ENCODE measurements around the gene MYLIP.

The MYLIP gene

DNA sequence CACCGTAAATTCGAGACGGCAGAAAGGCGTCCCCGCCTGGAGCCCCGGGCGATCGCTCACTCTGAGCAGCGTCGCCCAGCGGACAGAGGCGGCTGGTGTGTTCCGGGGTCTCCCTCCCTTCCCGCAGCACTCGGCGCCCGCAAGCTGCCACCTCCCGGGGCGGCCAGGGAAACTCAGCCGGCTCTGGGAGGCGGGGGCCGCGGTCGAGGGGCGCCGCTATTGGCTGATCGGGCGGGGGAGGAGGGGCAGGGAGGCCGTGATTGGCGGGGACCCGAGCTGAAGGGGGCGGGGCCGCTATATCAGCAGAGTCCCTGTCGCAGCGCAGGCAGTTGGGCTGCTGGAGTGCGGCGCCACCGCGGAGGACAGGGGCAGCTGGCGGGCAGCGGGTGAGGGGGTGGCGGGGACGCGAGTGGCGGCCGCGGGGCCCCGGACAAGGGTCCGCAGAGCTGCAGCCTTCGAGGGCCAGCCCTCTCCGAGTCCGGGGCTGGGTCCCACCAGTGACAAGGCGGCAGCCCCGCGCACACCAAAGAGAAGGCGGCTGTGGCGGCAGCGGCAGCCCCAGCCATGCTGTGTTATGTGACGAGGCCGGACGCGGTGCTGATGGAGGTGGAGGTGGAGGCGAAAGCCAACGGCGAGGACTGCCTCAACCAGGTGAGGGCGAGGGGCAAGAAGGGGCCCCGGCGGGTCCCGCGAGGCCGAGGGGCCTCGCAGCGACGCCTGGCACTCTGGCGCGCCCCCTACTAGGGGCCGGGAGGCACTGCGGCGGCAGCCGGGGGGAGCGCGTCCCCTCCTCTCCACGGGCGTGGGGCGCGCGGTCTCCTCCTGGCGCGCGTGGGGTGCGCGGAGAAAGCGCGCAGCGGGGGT is at the start of gene MYLIP:
Gene MYLIP, plus strand, starts transcription at position 328 of the 864 bp plus-strand sequence. Its CDS starts 237 bp downstream, at position 565.
- Histone ChIP-seq H3K4me1 (ENCODE audit: control insufficient read depth in 2 of 2, insufficient read depth in 2 of 2, low read length in 2 of 2) (peaks cover 17 to 24% of the 10 kb centered on the region in 2 donors), H3K9me3 (ENCODE audit: control insufficient read depth in 2 of 2, low read length in 2 of 2) (no peaks in the 10 kb centered on the region), H3K9ac (ENCODE audit: low read depth in 1 of 2, low read length in 2 of 2) (peak within 1 kb of the TSS; percentile 78 to 100), H3K27ac (ENCODE audit: low read depth in 2 of 2, low read length in 2 of 2) (peak within 1 kb of the TSS; percentile 97), H3K36me3 (ENCODE audit: control insufficient read depth in 2 of 2, insufficient read depth in 2 of 2, low read length in 2 of 2) (peaks cover 4 to 8% of the 10 kb centered on the region in 2 donors), H3K27me3 (ENCODE audit: control insufficient read depth in 2 of 2, insufficient read depth in 2 of 2, low read length in 2 of 2) (no peaks in the 10 kb centered on the region), H3K4me3 (ENCODE audit: low read length in 2 of 2) (peak within 1 kb of the TSS; percentile 96 to 99)

GRCh38 chr6:16079354-16079753 is 49.5 kb upstream of the MYLIP start:
- Histone ChIP-seq H3K9ac (ENCODE audit: low read depth in 1 of 2, low read length in 2 of 2) (no peak overlapping the region), H3K9me3 (ENCODE audit: control insufficient read depth in 2 of 2, low read length in 2 of 2) (no peaks in the 10 kb centered on the region), H3K4me3 (ENCODE audit: low read length in 2 of 2) (no peak overlapping the region), H3K27ac (ENCODE audit: low read depth in 2 of 2, low read length in 2 of 2) (no peak overlapping the region), H3K4me1 (ENCODE audit: control insufficient read depth in 2 of 2, insufficient read depth in 2 of 2, low read length in 2 of 2) (no peaks in the 10 kb centered on the region), H3K36me3 (ENCODE audit: control insufficient read depth in 2 of 2, insufficient read depth in 2 of 2, low read length in 2 of 2) (no peaks in the 10 kb centered on the region), H3K27me3 (ENCODE audit: control insufficient read depth in 2 of 2, insufficient read depth in 2 of 2, low read length in 2 of 2) (no peaks in the 10 kb centered on the region)

GRCh38 chr6:16080204-16080603 is 48.7 kb upstream of the MYLIP start:
- Histone ChIP-seq H3K9me3 (ENCODE audit: control insufficient read depth in 2 of 2, low read length in 2 of 2) (no peaks in the 10 kb centered on the region), H3K27ac (ENCODE audit: low read depth in 2 of 2, low read length in 2 of 2) (no peak overlapping the region), H3K27me3 (ENCODE audit: control insufficient read depth in 2 of 2, insufficient read depth in 2 of 2, low read length in 2 of 2) (no peaks in the 10 kb centered on the region), H3K9ac (ENCODE audit: low read depth in 1 of 2, low read length in 2 of 2) (no peak overlapping the region), H3K36me3 (ENCODE audit: control insufficient read depth in 2 of 2, insufficient read depth in 2 of 2, low read length in 2 of 2) (no peaks in the 10 kb centered on the region), H3K4me1 (ENCODE audit: control insufficient read depth in 2 of 2, insufficient read depth in 2 of 2, low read length in 2 of 2) (no peaks in the 10 kb centered on the region), H3K4me3 (ENCODE audit: low read length in 2 of 2) (no peak overlapping the region)

DNA sequence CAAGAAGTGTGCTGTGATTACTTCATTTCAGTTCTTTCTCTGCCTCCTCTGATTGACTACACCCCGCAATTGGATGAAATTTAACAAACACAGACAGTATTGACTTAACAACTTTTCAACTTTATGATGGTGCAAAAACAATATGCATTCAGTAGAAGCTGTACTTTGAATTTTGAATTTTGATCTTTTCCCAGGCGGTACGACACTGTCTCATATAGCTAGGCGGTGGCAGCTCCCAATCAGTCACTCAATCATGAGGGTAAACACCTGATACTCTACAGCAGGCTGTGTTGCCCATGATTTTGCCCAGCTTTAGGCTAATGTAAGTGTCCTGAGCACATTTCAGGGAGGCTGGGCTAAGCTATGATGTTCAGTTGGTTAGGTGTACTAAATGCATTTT is 47.6 kb upstream of the MYLIP start:
- no peak overlapping the region for H3K9ac ChIP-seq (ENCODE audit: low read depth in 1 of 2, low read length in 2 of 2)

DNA sequence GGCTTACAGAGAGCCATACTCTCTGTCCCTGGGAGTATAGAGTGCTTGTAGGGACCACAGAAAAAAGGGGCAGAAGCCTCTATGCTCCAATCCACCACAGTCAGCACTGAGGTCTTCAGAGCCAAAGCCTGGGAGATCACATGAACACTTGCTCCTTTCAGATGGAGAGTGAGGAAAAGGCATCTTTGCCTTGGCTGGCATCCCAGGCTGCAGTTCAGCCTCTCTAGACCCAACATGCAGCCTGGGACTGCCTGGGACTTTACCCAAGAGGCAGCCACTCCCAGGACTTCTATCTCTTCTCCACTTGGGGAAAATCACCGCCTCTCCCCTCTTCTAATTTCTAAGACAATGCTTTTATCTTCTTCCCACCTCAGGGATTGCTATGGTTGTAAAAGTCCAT is 46.5 kb upstream of the MYLIP start:
- H3K27ac ChIP-seq (ENCODE audit: low read depth in 2 of 2, low read length in 2 of 2): no peak overlapping the region

More for the DNA sequence above, 47.6 kb upstream of the MYLIP start:
- no peaks in the 10 kb centered on the region for H3K27me3 ChIP-seq (ENCODE audit: control insufficient read depth in 2 of 2, insufficient read depth in 2 of 2, low read length in 2 of 2)
- no peaks in the 10 kb centered on the region for H3K36me3 ChIP-seq (ENCODE audit: control insufficient read depth in 2 of 2, insufficient read depth in 2 of 2, low read length in 2 of 2)
- no peak overlapping the region for H3K4me3 ChIP-seq (ENCODE audit: low read length in 2 of 2)
- no peaks in the 10 kb centered on the region for H3K4me1 ChIP-seq (ENCODE audit: control insufficient read depth in 2 of 2, insufficient read depth in 2 of 2, low read length in 2 of 2)
- H3K27ac ChIP-seq (ENCODE audit: low read depth in 2 of 2, low read length in 2 of 2): no peak overlapping the region
- no peaks in the 10 kb centered on the region for H3K9me3 ChIP-seq (ENCODE audit: control insufficient read depth in 2 of 2, low read length in 2 of 2)

GRCh38 chr6:16086965-16087364 is 41.9 kb upstream of the MYLIP start:
- H3K4me3 ChIP-seq (ENCODE audit: low read length in 2 of 2): no peak overlapping the region
- H3K9ac ChIP-seq (ENCODE audit: low read depth in 1 of 2, low read length in 2 of 2): no peak overlapping the region
- H3K27ac ChIP-seq (ENCODE audit: low read depth in 2 of 2, low read length in 2 of 2): no peak overlapping the region
- H3K4me1 ChIP-seq (ENCODE audit: control insufficient read depth in 2 of 2, insufficient read depth in 2 of 2, low read length in 2 of 2): no peaks in the 10 kb centered on the region
- H3K27me3 ChIP-seq (ENCODE audit: control insufficient read depth in 2 of 2, insufficient read depth in 2 of 2, low read length in 2 of 2): no peaks in the 10 kb centered on the region
- H3K36me3 ChIP-seq (ENCODE audit: control insufficient read depth in 2 of 2, insufficient read depth in 2 of 2, low read length in 2 of 2): no peaks in the 10 kb centered on the region
- no peaks in the 10 kb centered on the region for H3K9me3 ChIP-seq (ENCODE audit: control insufficient read depth in 2 of 2, low read length in 2 of 2)

More for the DNA sequence above, 46.5 kb upstream of the MYLIP start:
- H3K9ac ChIP-seq (ENCODE audit: low read depth in 1 of 2, low read length in 2 of 2): no peak overlapping the region
- no peaks in the 10 kb centered on the region for H3K27me3 ChIP-seq (ENCODE audit: control insufficient read depth in 2 of 2, insufficient read depth in 2 of 2, low read length in 2 of 2)
- H3K36me3 ChIP-seq (ENCODE audit: control insufficient read depth in 2 of 2, insufficient read depth in 2 of 2, low read length in 2 of 2): no peaks in the 10 kb centered on the region
- no peak overlapping the region for H3K4me3 ChIP-seq (ENCODE audit: low read length in 2 of 2)
- no peaks in the 10 kb centered on the region for H3K9me3 ChIP-seq (ENCODE audit: control insufficient read depth in 2 of 2, low read length in 2 of 2)
- H3K4me1 ChIP-seq (ENCODE audit: control insufficient read depth in 2 of 2, insufficient read depth in 2 of 2, low read length in 2 of 2): no peaks in the 10 kb centered on the region

GRCh38 chr6:16087386-16087785 is 41.5 kb upstream of the MYLIP start:
- H3K9ac ChIP-seq (ENCODE audit: low read depth in 1 of 2, low read length in 2 of 2): no peak overlapping the region
- H3K36me3 ChIP-seq (ENCODE audit: control insufficient read depth in 2 of 2, insufficient read depth in 2 of 2, low read length in 2 of 2): no peaks in the 10 kb centered on the region
- no peaks in the 10 kb centered on the region for H3K4me1 ChIP-seq (ENCODE audit: control insufficient read depth in 2 of 2, insufficient read depth in 2 of 2, low read length in 2 of 2)
- no peaks in the 10 kb centered on the region for H3K9me3 ChIP-seq (ENCODE audit: control insufficient read depth in 2 of 2, low read length in 2 of 2)
- H3K27ac ChIP-seq (ENCODE audit: low read depth in 2 of 2, low read length in 2 of 2): no peak overlapping the region
- H3K4me3 ChIP-seq (ENCODE audit: low read length in 2 of 2): no peak overlapping the region
- H3K27me3 ChIP-seq (ENCODE audit: control insufficient read depth in 2 of 2, insufficient read depth in 2 of 2, low read length in 2 of 2): no peaks in the 10 kb centered on the region

GRCh38 chr6:16088409-16088808 is 40.5 kb upstream of the MYLIP start:
- no peaks in the 10 kb centered on the region for H3K9me3 ChIP-seq (ENCODE audit: control insufficient read depth in 2 of 2, low read length in 2 of 2)
- no peak overlapping the region for H3K27ac ChIP-seq (ENCODE audit: low read depth in 2 of 2, low read length in 2 of 2)
- H3K9ac ChIP-seq (ENCODE audit: low read depth in 1 of 2, low read length in 2 of 2): no peak overlapping the region
- no peaks in the 10 kb centered on the region for H3K4me1 ChIP-seq (ENCODE audit: control insufficient read depth in 2 of 2, insufficient read depth in 2 of 2, low read length in 2 of 2)
- H3K36me3 ChIP-seq (ENCODE audit: control insufficient read depth in 2 of 2, insufficient read depth in 2 of 2, low read length in 2 of 2): no peaks in the 10 kb centered on the region
- H3K27me3 ChIP-seq (ENCODE audit: control insufficient read depth in 2 of 2, insufficient read depth in 2 of 2, low read length in 2 of 2): no peaks in the 10 kb centered on the region
- no peak overlapping the region for H3K4me3 ChIP-seq (ENCODE audit: low read length in 2 of 2)

DNA sequence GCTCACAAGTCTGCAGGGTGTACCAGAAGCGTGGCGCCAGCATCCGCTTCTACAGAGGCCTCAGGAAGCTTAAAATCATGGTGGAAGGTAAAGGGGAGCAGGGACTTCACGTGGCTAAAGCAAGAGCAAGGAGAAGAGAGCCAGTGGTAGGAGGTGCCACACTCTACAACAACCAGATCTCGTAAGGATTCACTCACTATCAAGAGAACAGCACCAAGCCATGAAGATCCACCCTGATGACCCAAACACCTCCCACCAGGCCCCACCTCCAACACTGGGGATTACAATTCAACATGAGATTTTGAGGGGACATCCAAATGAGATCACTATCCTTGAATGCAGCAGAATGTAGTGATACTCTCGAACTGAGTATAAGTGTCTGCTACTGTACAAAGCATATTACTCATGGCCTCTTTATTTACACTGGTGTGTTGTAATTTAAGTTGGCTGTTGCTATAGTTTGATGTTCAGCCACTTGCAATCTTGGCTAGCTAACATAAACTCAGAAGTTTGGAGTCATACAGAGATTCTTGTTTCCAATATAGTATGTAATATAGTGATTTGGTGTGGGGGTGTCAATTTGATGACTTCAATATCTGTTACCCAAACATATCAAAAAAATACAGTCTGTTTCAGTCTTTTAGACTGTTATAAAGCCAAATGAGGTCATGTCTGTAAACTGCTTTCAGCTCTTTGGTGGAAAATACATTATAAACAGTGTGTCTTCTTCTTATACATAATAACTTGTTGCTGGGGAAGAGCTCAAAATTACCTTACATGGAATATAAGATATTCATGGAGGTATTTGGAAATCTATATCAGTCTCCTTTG is 39.4 kb upstream of the MYLIP start:
- Histone ChIP-seq H3K27ac (ENCODE audit: low read depth in 2 of 2, low read length in 2 of 2) (no peak overlapping the region), H3K9ac (ENCODE audit: low read depth in 1 of 2, low read length in 2 of 2) (no peak overlapping the region), H3K36me3 (ENCODE audit: control insufficient read depth in 2 of 2, insufficient read depth in 2 of 2, low read length in 2 of 2) (no peaks in the 10 kb centered on the region), H3K4me3 (ENCODE audit: low read length in 2 of 2) (no peak overlapping the region), H3K4me1 (ENCODE audit: control insufficient read depth in 2 of 2, insufficient read depth in 2 of 2, low read length in 2 of 2) (no peaks in the 10 kb centered on the region), H3K27me3 (ENCODE audit: control insufficient read depth in 2 of 2, insufficient read depth in 2 of 2, low read length in 2 of 2) (no peaks in the 10 kb centered on the region), H3K9me3 (ENCODE audit: control insufficient read depth in 2 of 2, low read length in 2 of 2) (no peaks in the 10 kb centered on the region)

DNA sequence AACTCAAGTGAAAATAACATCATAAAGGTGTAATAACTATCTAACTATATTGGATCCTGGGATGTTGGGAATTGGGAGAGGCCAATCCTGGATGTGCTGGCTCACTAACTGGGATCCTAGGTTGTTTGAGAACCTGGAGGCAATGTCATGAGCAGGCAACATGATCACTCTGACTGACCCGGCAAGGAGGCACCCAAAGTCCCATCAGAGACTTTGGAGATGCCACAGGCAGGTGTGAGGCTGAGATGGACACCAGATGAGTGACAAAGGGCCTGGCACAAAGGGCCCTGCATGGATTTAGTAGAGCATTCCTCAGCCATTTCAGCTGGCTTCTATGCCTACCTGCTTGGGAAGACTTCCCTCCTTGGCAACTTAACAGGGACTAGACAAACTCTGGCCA is 38.4 kb upstream of the MYLIP start:
- no peak overlapping the region for H3K9ac ChIP-seq (ENCODE audit: low read depth in 1 of 2, low read length in 2 of 2)
- no peaks in the 10 kb centered on the region for H3K27me3 ChIP-seq (ENCODE audit: control insufficient read depth in 2 of 2, insufficient read depth in 2 of 2, low read length in 2 of 2)
- H3K4me3 ChIP-seq (ENCODE audit: low read length in 2 of 2): no peak overlapping the region
- H3K36me3 ChIP-seq (ENCODE audit: control insufficient read depth in 2 of 2, insufficient read depth in 2 of 2, low read length in 2 of 2): no peaks in the 10 kb centered on the region
- H3K9me3 ChIP-seq (ENCODE audit: control insufficient read depth in 2 of 2, low read length in 2 of 2): no peaks in the 10 kb centered on the region
- H3K27ac ChIP-seq (ENCODE audit: low read depth in 2 of 2, low read length in 2 of 2): no peak overlapping the region
- no peaks in the 10 kb centered on the region for H3K4me1 ChIP-seq (ENCODE audit: control insufficient read depth in 2 of 2, insufficient read depth in 2 of 2, low read length in 2 of 2)

All from mucosa of rectum (tissue), 2 donors.